ENCODE measurements around the gene SETD3.

- TF ChIP-seq EZH2 (IDR thresholded peaks at IDR 0.05; ENCODE audit: borderline replicate concordance, low read length) (no peak), CTCF (IDR thresholded peaks at IDR 0.05; ENCODE audit: low read length) (no peak)
These were observed 99.5 kb downstream of the SETD3 start for GRCh38 chr14:99380991-99381687.

Data from OCI-LY1 (cell line).